PC-9 (cell line): Measurements from ENCODE around the gene TRIM31. TPM values are rescaled to one million over a fixed set of nuclear protein-coding genes. Genes with fewer than 3 reads are reported as not detected.

Experiments
- BruUV-seq: library from RNA; stranded (reverse); fragments of 400-500 nt; replicated peaks from 2 replicates; lab custom pipeline; 2021; lab: Mats Ljungman, UMichigan
- CTCF ChIA-PET: fragments of 300-600 bp; sonication (Branson Sonifier 250); formaldehyde crosslinking; loops from one replicate; lab custom pipeline; 2022; ENCODE audit warnings: antibody characterized with exemption; lab: Charles Lee
- POLR2A ChIA-PET: fragments of 300-600 bp; sonication (Branson Sonifier 250); formaldehyde crosslinking; loops from one replicate; lab custom pipeline; 2022; ENCODE audit warnings: antibody characterized with exemption; ENCODE audit not compliant: unreplicated experiment; lab: Charles Lee
- DNase-seq, 2 experiments: peaks; one replicate each; pipeline versions ENCODE4 v3.0.0 to v3.0.0-alpha.2; 2015 to 2022; ENCODE audit warnings: mixed read lengths in 1 of 2
- H2AFZ ChIP-seq: fragments of 200-600 bp; sonication (generic); 2 replicates; pipeline ENCODE4 v1.8.1; 2017; ENCODE audit warnings: antibody characterized with exemption
- H3F3A ChIP-seq: fragments of 200-600 bp; sonication (generic); 2 replicates; pipeline ENCODE4 v1.8.1; 2017; ENCODE audit warnings: antibody characterized with exemption, mild to moderate bottlenecking, low read depth; ENCODE audit not compliant: insufficient read depth
- H3K27ac ChIP-seq: fragments of 200-600 bp; sonication (generic); 2 replicates; pipeline ENCODE4 v1.6.1; 2016; ENCODE audit warnings: mixed run types
- H3K27me3 ChIP-seq: fragments of 200-600 bp; sonication (generic); 2 replicates; pipeline ENCODE4 v1.6.1; 2016; ENCODE audit warnings: low read depth, mixed run types; ENCODE audit not compliant: insufficient read depth
- H3K36me3 ChIP-seq: fragments of 200-600 bp; sonication (generic); 2 replicates; pipeline ENCODE4 v1.6.1; 2016; ENCODE audit warnings: low read depth, mixed run types
- H3K4me1 ChIP-seq: fragments of 200-600 bp; sonication (generic); replicated peaks from 2 replicates; pipeline ENCODE4 v1.6.1; 2016; ENCODE audit warnings: mixed run types; ENCODE audit not compliant: insufficient read depth
- H3K4me2 ChIP-seq: fragments of 200-600 bp; sonication (generic); 2 replicates; pipeline ENCODE4 v1.6.1; 2017; ENCODE audit warnings: mixed run types
- H3K4me3 ChIP-seq: fragments of 200-600 bp; sonication (generic); 2 replicates; pipeline ENCODE4 v1.6.1; 2016; ENCODE audit warnings: mixed run types
- H3K79me2 ChIP-seq: fragments of 200-600 bp; sonication (generic); 2 replicates; pipeline ENCODE4 v1.6.1; 2017; ENCODE audit warnings: low read depth, mixed run types
- H3K9me2 ChIP-seq: fragments of 200-600 bp; sonication (generic); 2 replicates; pipeline ENCODE4 v1.8.1; 2017; ENCODE audit warnings: mild to moderate bottlenecking; ENCODE audit not compliant: insufficient read depth
- H3K9me3 ChIP-seq: fragments of 200-600 bp; sonication (generic); 2 replicates; pipeline ENCODE4 v1.8.1; 2016; ENCODE audit warnings: low read depth; ENCODE audit not compliant: insufficient read depth
- H4K20me1 ChIP-seq: fragments of 200-600 bp; sonication (generic); 2 replicates; pipeline ENCODE4 v1.8.1; 2017; ENCODE audit not compliant: insufficient read depth
- CTCF ChIP-seq: fragments of 200-600 bp; sonication (generic); conservative IDR thresholded peaks from 2 replicates; pipeline ENCODE4 v1.6.1; 2017; ENCODE audit warnings: mixed run types, antibody characterized with exemption, mild to moderate bottlenecking, moderate library complexity
- EZH2 ChIP-seq: fragments of 200-600 bp; sonication (generic); IDR thresholded peaks from 2 replicates; pipeline ENCODE4 v1.8.0; 2017; ENCODE audit warnings: antibody characterized with exemption, low read depth
- intact Hi-C: fragments of 100-400 bp; cut with micrococcal nuclease; formaldehyde crosslinking; loops from one replicate; pipeline ENCODE4 v1.10.0; 2022; ENCODE audit not compliant: unreplicated experiment
- total RNA-seq: library from RNA; stranded (reverse); gene quantifications from 2 replicates; pipeline ENCODE4 v1.2.3, GENCODE V29; 2021

The TRIM31 gene
- total RNA-seq, 1 experiment from 2014 or later: not detected

DNA sequence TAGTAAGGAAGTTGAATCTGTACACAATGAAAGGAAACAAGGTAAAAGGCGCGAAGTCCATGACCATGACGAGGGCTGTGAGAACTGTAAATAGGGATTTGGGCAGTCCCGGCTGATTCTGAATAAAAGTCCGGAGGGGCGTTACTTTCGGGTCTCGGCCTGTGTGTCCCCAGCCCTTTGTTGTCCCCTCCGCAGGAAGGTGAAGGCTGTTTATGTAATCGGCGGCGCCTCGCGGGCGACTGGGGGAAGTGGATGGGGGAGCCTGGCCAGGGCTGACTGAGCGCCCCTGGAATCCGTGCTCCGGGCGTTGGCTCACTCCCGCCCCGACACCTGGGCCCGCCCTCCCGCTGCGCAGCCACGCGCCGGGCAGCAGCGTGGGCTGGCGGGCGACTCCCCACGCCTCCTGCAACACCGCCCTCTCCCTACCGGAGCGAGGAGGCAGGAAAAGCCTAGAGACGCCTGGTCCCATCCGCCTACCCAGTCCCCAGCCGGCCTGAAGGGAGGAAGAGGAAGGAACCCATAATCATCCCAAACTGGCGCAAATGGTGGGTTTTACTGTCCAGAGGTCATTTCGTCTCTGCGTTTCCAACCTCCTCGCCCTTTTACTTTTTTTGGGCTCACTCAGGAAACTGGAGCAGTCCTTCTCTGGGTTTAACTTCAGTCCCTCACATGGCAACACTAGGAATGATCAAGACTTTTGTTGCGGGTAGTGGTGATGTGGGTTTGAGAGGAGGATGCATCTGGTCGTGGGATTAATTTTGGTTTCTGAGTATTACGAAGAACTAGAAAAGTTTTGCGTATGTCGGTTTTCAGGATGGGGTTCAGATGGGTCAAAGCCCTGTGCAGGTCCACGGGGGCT, 12.1 kb downstream of the TRIM31 start:
- Histone ChIP-seq H3K79me2 (no peaks in the 10 kb centered on the region), H3K4me1 (peaks cover 70% of the 10 kb centered on the region), H4K20me1 (no peaks in the 10 kb centered on the region), H3K9me3 (no peaks in the 10 kb centered on the region), H3F3A (peaks cover 58% of the 10 kb centered on the region), H3K4me2 (peak overlapping the region; percentile 87), H3K36me3 (no peaks in the 10 kb centered on the region), H3K9me2 (no peaks in the 10 kb centered on the region), H3K4me3 (peak overlapping the region; percentile 55), H3K27me3 (no peaks in the 10 kb centered on the region), H3K27ac (peak overlapping the region; percentile 43), H2AFZ (peak overlapping the region; percentile 73)
- DNase-seq: peak; percentile 78 to 90
- ChIA-PET CTCF (interaction anchor here (1.2 kb wide), 1 partner anchor 9 kb away, joined by 4 read pairs; no protein-coding TSS in a partner anchor), POLR2A (interaction anchor here (0.5 to 1.1 kb wide), 3 partner anchors 25 to 135 kb away, joined by 5 to 8 read pairs (median 5); no protein-coding TSS in a partner anchor)
- intact Hi-C loops: loop anchor here (1.0 to 5.0 kb wide), 3 partner anchors 10 to 226 kb away; partner anchors contain the start of genes RNF39 and TRIM39
- TF ChIP-seq EZH2 (no peak), CTCF (no peak)
- no TSS peak for BruUV-seq

- peak overlapping the region; percentile 73 for H2AFZ ChIP-seq
- peak overlapping the region; percentile 55; the same call in 1 of the 2 replicates for H3K4me3 ChIP-seq
- POLR2A ChIA-PET: interaction anchor here (0.6 kb wide), 1 partner anchor 257 kb away, joined by 3 read pairs; no protein-coding TSS in a partner anchor
Observed at GRCh38 chr6:30100154-30100553, 12.7 kb downstream of the TRIM31 start.

More at GRCh38 chr6:30100154-30100553, 12.7 kb downstream of the TRIM31 start:
- CTCF ChIA-PET: no interaction called here
- Histone ChIP-seq H3K36me3 (no peaks in the 10 kb centered on the region), H3K4me1 (peaks cover 75% of the 10 kb centered on the region), H3K9me3 (no peaks in the 10 kb centered on the region), H3K9me2 (no peaks in the 10 kb centered on the region), H3K79me2 (no peaks in the 10 kb centered on the region), H3F3A (peaks cover 60% of the 10 kb centered on the region), H3K27me3 (no peaks in the 10 kb centered on the region), H3K4me2 (peak overlapping the region; percentile 87), H4K20me1 (no peaks in the 10 kb centered on the region), H3K27ac (peak overlapping the region; percentile 43; the same call in 1 of the 2 replicates)
- intact Hi-C loops: loop anchor here (1.0 to 5.0 kb wide), 2 partner anchors 9 to 227 kb away; partner anchors contain the start of gene TRIM39
- DNase-seq: no peak
- BruUV-seq: TSS peak; percentile 54
- TF ChIP-seq EZH2 (no peak), CTCF (no peak)
